PC-3 (cell line): ENCODE measurements around the gene TBC1D14. TPM values are rescaled to one million over a fixed set of nuclear protein-coding genes. Genes with fewer than 3 reads are reported as not detected.

Source experiments
- ATAC-seq: fragments of 200-7000 bp; cut with Tn5 transposase; 2 replicates; pipeline ENCODE4 v1.9.1; 2020; ENCODE audit warnings: mild to moderate bottlenecking, moderate library complexity
- BruUV-seq: library from RNA; stranded (reverse); fragments of 400-500 nt; replicated peaks from 2 replicates; lab custom pipeline; 2021; lab: Mats Ljungman, UMichigan
- CTCF ChIA-PET: fragments of 300-600 bp; sonication (Branson Sonifier 250); formaldehyde crosslinking; loops from one replicate; lab custom pipeline; 2022; ENCODE audit warnings: antibody characterized with exemption; lab: Charles Lee
- POLR2A ChIA-PET: fragments of 300-600 bp; sonication (Branson Sonifier 250); formaldehyde crosslinking; loops from one replicate; lab custom pipeline; 2022; ENCODE audit warnings: antibody characterized with exemption; ENCODE audit not compliant: unreplicated experiment; lab: Charles Lee
- DNase-seq: peaks from one replicate; pipeline ENCODE4 v3.0.0-alpha.2; 2015
- H2AFZ ChIP-seq: fragments of 300-600 bp; sonication (generic); 2 replicates; pipeline ENCODE4 v1.6.0; 2016; ENCODE audit warnings: antibody characterized with exemption, low read length
- H3F3A ChIP-seq: fragments of 300-600 bp; sonication (generic); one replicate; pipeline ENCODE4 v1.6.0; 2017; ENCODE audit warnings: antibody characterized with exemption, low read length, control low read depth, mild to moderate bottlenecking; ENCODE audit not compliant: unreplicated experiment
- H3K27ac ChIP-seq: fragments of 300-600 bp; sonication (generic); 2 replicates; pipeline ENCODE4 v1.5.1; 2016; ENCODE audit warnings: mild to moderate bottlenecking, low read length
- H3K27me3 ChIP-seq: fragments of 300-600 bp; sonication (generic); 2 replicates; pipeline ENCODE4 v1.6.1; 2016; ENCODE audit warnings: low read length, mixed read lengths
- H3K36me3 ChIP-seq: fragments of 300-600 bp; sonication (generic); 2 replicates; pipeline ENCODE4 v1.6.1; 2016; ENCODE audit warnings: low read depth, mixed run types, low read length, mixed read lengths
- H3K4me1 ChIP-seq: fragments of 300-600 bp; sonication (generic); 2 replicates; pipeline ENCODE4 v1.5.1; 2016; ENCODE audit warnings: low read length; ENCODE audit not compliant: insufficient read depth
- H3K4me2 ChIP-seq: fragments of 300-600 bp; sonication (generic); 2 replicates; pipeline ENCODE4 v1.6.0; 2016; ENCODE audit warnings: low read length
- H3K4me3 ChIP-seq: fragments of 300-600 bp; sonication (generic); 2 replicates; pipeline ENCODE4 v1.5.1; 2016; ENCODE audit warnings: mild to moderate bottlenecking, low read length, mixed read lengths
- H3K79me2 ChIP-seq: fragments of 300-600 bp; sonication (generic); 2 replicates; pipeline ENCODE4 v1.6.1; 2017; ENCODE audit warnings: low read length, mixed read lengths
- H3K9ac ChIP-seq: fragments of 300-600 bp; sonication (generic); 2 replicates; pipeline ENCODE4 v1.6.0; 2016; ENCODE audit warnings: mild to moderate bottlenecking, low read length
- H3K9me2 ChIP-seq: fragments of 300-600 bp; sonication (generic); replicated peaks from 2 replicates; pipeline ENCODE4 v1.6.1; 2016; ENCODE audit warnings: mixed run types, low read length, mixed read lengths
- H3K9me3 ChIP-seq: fragments of 300-600 bp; sonication (generic); 2 replicates; pipeline ENCODE4 v1.6.1; 2016; ENCODE audit warnings: low read length, mixed read lengths
- H4K20me1 ChIP-seq: fragments of 300-600 bp; sonication (generic); 2 replicates; pipeline ENCODE4 v1.6.1; 2016; ENCODE audit warnings: low read length, mixed read lengths
- EZH2 ChIP-seq: fragments of 300-600 bp; sonication (generic); IDR thresholded peaks from one replicate; pipeline ENCODE4 v1.6.1; 2017; ENCODE audit warnings: antibody characterized with exemption, mild to moderate bottlenecking, low read length; ENCODE audit not compliant: unreplicated experiment
- EZH2phosphoT487 ChIP-seq: fragments of 300-600 bp; sonication (generic); IDR thresholded peaks from 2 replicates; pipeline ENCODE4 v1.6.1; 2018; ENCODE audit warnings: mild to moderate bottlenecking, antibody characterized with exemption, low read length, borderline replicate concordance
- intact Hi-C: fragments of 100-400 bp; cut with micrococcal nuclease; formaldehyde crosslinking; loops from 2 replicates; pipeline ENCODE4 v1.9.0; 2023
- total RNA-seq: library from RNA; depleted of rRNA; stranded (reverse); fragments of >200 nt; gene quantifications from 2 replicates; pipeline ENCODE4 v1.2.3, GENCODE V29; 2014
- TF ChIP-seq, protein P1 (sequence below): fragments of 300-600 bp; sonication (generic); conservative IDR thresholded peaks from 2 replicates; pipeline ENCODE4 v1.5.1; 2017; ENCODE audit warnings: antibody characterized with exemption, low read depth, mild to moderate bottlenecking, low read length

Gene TBC1D14
- total RNA-seq, 1 experiment from 2014 or later: 33.0 TPM

DNA sequence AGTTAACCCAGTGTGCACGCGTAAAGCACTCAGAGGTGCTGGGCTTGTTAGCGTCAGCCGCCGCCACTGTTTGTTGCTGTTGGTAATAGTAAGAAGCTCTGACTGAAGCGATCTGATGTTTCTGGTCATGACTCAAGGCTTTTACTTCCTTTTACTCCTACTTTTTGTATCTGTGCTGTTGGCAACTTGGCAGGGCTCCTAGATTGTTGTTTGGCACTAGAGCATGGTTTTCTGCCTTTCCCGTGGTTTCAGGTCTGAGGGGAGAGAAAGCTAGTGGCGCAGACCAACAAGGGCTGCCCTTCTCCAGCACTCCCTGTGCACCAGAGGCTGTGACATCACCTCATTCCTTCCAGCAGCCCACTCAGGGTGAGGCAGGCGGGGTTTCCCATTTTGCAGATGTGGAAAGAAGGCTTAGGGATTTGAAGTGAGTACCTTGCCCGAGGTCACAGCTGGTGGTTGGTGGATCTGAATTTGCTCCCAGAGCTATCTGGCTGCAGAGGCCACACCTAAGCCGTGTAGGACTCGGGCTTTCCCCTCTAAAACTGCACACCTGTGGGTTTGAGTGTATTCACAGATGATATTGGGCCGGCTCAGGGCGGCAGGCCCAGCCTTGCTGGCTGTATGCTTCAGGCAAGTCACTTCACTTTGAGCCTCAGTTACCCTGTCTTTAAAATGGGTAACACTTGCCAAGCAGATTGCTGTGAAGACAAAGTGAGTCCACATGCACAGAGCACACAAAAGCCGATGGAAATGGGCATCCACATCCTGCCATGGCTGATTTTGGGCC, 82.3 kb downstream of the TBC1D14 start:
- Histone ChIP-seq H2AFZ (no peak overlapping the region), H3K9me2 (no peaks in the 10 kb centered on the region), H4K20me1 (no peaks in the 10 kb centered on the region), H3K27me3 (no peaks in the 10 kb centered on the region), H3K27ac (peak overlapping the region; percentile 81), H3K4me2 (peak overlapping the region; percentile 78), H3K4me1 (peaks cover 44% of the 10 kb centered on the region), H3K36me3 (peaks cover 13% of the 10 kb centered on the region; the same call in 1 of the 2 replicates), H3F3A (no peaks in the 10 kb centered on the region), H3K9me3 (no peaks in the 10 kb centered on the region), H3K79me2 (peaks cover 73% of the 10 kb centered on the region), H3K9ac (peak overlapping the region; percentile 33), H3K4me3 (peak overlapping the region; percentile 46; the same call in 1 of the 2 replicates)
- TF ChIP-seq, protein P1, sequence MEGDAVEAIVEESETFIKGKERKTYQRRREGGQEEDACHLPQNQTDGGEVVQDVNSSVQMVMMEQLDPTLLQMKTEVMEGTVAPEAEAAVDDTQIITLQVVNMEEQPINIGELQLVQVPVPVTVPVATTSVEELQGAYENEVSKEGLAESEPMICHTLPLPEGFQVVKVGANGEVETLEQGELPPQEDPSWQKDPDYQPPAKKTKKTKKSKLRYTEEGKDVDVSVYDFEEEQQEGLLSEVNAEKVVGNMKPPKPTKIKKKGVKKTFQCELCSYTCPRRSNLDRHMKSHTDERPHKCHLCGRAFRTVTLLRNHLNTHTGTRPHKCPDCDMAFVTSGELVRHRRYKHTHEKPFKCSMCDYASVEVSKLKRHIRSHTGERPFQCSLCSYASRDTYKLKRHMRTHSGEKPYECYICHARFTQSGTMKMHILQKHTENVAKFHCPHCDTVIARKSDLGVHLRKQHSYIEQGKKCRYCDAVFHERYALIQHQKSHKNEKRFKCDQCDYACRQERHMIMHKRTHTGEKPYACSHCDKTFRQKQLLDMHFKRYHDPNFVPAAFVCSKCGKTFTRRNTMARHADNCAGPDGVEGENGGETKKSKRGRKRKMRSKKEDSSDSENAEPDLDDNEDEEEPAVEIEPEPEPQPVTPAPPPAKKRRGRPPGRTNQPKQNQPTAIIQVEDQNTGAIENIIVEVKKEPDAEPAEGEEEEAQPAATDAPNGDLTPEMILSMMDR: no peak
- TF ChIP-seq EZH2phosphoT487: no peak
- TF ChIP-seq EZH2: no peak
- CTCF ChIA-PET: interaction anchor here (0.8 kb wide), 1 partner anchor 79 kb away, joined by 4 read pairs; no protein-coding TSS in a partner anchor
- ATAC-seq (peak; percentile 58), DNase-seq (peak; percentile 82)
- BruUV-seq: no TSS peak
- POLR2A ChIA-PET: interaction anchor here (1.2 kb wide), 1 partner anchor 43 kb away, joined by 8 read pairs; no protein-coding TSS in a partner anchor
- intact Hi-C loops: loop anchor here (2.0 kb wide), 1 partner anchor 51 kb away; the partner anchor contains the start of gene TADA2B

DNA sequence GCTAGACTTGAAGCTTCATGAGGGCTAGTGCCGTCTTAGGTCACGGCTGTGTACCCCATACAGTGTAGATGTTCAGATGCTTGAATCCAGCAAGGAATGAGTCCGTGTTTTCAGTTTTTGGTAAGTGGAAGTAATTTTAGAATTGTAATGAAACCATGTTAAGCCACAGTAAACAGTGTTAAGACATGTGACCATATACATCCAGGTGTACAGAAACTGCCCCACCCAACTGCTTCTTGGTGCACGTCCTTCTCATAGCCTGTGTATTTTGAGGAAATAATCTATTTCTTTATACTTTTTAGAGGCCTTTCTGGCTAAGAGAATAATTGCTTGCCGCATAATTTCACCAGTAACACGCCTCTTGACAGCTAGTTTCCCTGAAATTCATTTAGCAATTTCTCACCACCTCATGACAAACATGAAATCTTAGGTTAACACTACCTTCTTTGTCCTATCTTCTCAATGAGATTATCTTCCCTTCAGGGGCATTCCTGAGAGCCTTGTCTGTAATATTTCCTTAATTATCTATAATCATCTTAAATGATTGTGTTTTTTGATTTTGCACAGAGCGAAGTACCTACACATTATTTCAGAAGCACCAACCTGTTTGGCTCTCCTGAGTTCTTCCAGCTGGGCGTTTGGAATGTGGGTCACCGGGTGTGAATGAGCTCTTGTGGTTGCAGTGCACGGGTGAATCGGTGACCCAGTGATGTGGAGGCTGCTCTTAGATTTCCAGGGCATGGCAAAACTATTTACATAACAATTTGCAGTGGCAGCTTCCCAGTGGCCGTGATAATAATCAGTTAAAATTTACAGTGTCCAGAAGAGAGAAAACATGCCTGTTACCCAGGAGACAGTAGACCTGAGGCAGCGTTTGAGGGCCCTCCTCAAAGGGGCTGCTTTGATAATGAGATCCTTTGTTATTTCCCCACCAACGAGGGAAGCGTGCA, 83.4 kb downstream of the TBC1D14 start:
- no peaks in the 10 kb centered on the region for H3K9me3 ChIP-seq
- CTCF ChIA-PET: interaction anchor here (0.6 kb wide), 1 partner anchor 95 kb away, joined by 9 read pairs; no protein-coding TSS in a partner anchor
- no peaks in the 10 kb centered on the region for H3K27me3 ChIP-seq
- no TSS peak for BruUV-seq
- peak; percentile 38 for DNase-seq
- no peaks in the 10 kb centered on the region for H4K20me1 ChIP-seq
- no peaks in the 10 kb centered on the region for H3F3A ChIP-seq
- peak; percentile 37; the same call in 1 of the 2 replicates for ATAC-seq
- H3K79me2 ChIP-seq: peaks cover 64% of the 10 kb centered on the region
- H3K4me1 ChIP-seq: peaks cover 44% of the 10 kb centered on the region
- peak overlapping the region; percentile 33; the same call in 1 of the 2 replicates for H3K9ac ChIP-seq
- peak overlapping the region; percentile 81 for H3K27ac ChIP-seq
- no peak for TF ChIP-seq EZH2
- no peak for TF ChIP-seq EZH2phosphoT487
- TF ChIP-seq, protein P1: no peak
- H3K36me3 ChIP-seq: peaks cover 13% of the 10 kb centered on the region; the same call in 1 of the 2 replicates
- POLR2A ChIA-PET: interaction anchor here (1.2 kb wide), 1 partner anchor 42 kb away, joined by 8 read pairs; no protein-coding TSS in a partner anchor
- H3K4me3 ChIP-seq: no peak overlapping the region
- no peak overlapping the region for H2AFZ ChIP-seq
- intact Hi-C loops: loop anchor here (2.0 kb wide), 1 partner anchor 50 kb away; the partner anchor contains the start of gene TADA2B
- H3K9me2 ChIP-seq: no peaks in the 10 kb centered on the region
- H3K4me2 ChIP-seq: peak overlapping the region; percentile 78; the same call in 1 of the 2 replicates
